KG1 (cell line): ENCODE results near the gene UBE4A.

Experiments
- DNase-seq: peaks from one replicate; lab custom pipeline; 2025; lab: John Stamatoyannopoulos, UW

The UBE4A gene

GRCh38 chr11:118359295-118359958 lies at the start of gene UBE4A:
TSS of gene UBE4A (plus strand) at chr11:118359600. CDS start at chr11:118365081, 5,481 bp downstream.
- DNase-seq = peak; percentile 93

GRCh38 chr11:118310271-118310670 lies 49.1 kb upstream of the UBE4A start:
- no peak for DNase-seq

DNA sequence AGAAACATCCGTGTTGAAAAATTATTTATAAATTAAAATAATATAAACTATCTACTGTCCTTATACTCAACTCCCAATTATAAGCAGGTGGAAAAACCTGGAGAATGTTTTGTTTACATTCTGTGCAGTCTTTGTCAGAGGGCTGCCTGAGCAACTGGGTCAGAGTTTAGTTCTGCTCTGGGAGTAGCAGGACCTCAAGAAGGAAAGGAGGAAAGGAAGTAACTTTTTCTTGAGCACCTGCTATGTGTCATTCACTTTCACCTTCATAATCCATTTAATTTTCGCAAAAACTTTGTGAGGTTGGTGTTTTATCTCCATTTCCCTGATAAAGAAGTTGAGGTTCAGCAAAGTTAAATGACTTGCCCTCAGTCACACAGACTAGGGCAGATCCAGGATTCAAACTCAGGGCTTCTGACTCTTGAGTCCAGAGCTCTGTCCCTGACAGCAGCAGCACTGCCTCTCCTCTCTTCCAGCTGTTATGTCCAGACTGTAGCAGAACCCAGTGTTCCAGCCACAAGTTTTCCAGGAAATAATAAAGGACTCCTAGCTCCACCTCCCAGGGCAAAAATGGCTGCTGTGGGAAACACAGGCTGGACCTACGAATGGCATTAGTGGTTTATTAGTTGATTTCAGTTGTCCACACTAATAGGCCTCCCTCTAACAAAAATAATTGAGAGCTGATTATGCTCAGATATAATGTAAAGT lies 48.5 kb upstream of the UBE4A start:
- no peak for DNase-seq

- no peak for DNase-seq
Observed at GRCh38 chr11:118311518-118311917, 47.9 kb upstream of the UBE4A start.

DNA sequence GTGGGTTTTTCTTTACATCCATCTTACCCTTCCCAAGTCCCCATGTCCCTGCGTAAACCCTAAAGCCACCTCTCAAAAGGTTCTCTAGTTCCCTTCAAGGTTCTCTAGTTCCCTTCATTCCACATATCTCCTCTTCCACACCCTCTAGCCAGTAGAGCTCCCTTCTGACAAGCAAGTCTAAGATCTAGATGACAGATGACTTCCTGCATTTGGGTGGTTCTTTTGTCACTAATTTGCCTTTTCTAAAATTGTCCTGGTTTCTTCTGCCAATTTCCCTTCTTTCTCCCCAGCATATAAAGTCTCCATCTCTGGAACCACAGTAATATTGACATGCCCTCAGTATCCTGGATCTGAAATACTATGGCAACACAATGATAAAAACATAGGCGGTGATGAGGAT lies 47.1 kb upstream of the UBE4A start:
- no peak for DNase-seq

- DNase-seq = no peak
Observed at GRCh38 chr11:118313242-118313641, 46.2 kb upstream of the UBE4A start.

DNA sequence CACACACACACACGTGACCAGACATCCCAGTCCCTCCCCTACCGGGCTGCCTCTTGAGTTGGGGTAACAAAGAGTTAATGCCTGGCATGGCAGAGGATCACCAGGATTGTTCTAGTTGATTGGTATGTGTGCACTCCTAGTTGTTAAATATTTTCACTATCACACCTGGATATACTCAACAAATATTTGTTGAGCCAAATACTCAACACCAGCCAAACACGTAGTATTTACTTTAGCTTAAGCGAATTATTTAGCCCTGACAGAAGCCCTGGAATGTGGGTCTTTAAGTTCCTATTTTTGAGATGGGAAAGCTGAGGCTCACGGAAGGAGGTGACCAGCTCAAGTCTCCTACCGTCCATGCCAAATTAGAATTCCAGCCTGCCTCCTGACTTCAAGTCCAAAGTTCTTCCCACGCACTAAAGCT lies 44.4 kb upstream of the UBE4A start:
- DNase-seq = no peak

DNA sequence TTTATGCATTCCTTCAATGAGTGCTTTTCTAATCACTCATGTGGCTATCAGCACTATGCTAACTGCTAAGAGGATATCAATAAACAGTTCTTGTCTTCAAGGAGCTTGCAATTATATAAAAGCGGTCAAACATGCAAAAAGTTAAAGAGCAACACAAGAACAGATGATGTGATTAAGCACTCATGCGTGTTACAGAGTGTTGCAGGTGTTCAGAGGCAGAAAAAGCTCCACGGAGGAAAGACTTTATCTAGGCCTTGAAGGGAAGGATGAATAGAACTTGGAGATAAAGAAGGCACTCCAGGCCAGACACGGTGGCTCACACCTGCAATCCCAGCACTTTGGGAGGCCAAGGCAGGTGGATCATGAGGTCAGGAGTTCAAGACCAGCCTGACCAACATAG lies 41.3 kb upstream of the UBE4A start:
- DNase-seq = no peak

DNA sequence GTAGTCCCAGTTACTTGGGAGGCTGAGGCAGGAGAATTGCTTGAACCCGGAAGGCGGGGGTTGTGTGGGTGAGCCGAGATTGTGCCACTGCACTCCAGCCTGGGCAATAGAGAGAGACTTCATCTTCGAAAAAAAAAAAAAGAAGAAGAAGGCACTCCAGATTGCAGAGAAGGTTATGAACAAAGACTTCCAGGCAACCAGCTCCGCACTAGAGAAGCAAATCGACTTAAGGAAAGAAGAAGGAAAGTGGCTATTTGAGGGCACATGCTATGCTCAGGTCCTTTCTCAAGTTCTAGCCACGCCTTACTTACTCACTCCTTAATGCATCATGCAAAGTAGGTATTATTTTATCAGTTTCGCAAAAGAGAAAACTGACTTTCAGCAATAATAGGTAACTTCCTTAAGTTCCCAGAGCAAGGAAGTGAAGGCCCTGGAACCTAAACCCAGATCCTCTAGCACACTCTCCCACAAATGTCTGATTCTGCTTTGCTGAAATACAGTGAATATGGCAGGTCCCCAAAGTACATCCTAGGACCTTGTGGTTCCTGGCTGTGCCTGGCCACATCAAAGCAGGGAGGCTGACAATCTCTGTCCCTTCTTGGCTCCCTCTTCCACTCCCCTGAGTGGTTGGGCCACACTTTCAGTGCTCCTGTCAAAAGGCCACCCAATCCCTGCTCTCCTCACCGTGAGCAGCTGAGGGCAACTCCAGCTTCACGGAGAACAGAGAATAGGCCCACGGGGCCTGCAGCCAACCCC lies 40.6 kb upstream of the UBE4A start:
- no peak for DNase-seq

GRCh38 chr11:118319337-118319707 lies 40.1 kb upstream of the UBE4A start:
- DNase-seq = no peak

DNA sequence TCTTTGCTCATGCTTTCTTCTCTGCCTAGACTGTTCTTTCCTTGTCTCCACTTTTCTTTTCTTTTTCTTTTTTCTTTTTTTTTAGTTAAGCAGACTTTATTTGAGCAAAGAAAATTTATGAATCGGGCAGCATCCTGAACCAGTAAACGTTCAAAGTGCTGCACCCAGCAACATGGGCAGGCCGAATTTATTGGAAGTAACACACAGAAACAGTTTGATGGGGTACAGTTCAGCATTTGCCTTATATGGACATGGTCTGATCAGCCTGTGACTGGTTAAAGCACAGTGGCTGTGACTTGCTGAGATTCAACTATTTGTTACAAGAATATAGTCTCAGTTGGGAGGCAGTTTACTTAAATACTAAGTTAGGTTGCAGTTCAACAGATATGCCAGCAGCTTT lies 38.9 kb upstream of the UBE4A start:
- DNase-seq = no peak

DNA sequence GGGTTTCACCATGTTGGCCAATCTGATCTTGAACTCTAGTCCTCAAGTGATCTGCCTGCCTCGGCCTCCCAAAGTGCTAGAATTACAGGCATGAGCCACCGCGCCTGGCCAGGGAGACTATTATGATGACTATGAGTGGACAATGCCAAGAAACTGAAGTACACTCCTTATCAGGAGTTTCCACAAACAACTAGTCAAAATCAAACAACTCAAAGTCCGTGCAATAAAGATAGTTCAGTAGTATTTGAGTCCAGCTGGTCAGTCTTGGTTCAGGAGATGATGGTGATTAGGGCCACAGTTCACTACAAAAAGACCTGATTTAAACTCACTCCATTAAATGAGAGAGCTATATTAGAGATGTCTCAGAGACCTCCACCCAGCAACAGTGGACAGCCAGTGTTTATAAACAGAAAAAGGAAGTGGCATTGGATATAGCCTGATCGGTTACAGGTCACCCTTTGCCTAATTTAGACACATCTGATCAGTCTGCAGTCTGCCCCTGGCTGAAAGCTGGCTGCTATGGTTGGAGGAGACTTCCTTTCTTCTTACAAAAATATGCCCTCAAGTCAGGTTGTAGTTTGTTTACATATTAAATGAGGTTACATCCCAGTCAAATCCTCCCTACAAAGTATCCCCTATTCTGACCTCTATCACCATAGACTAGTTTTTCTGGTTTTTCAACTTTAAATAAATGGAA lies 37.9 kb upstream of the UBE4A start:
- DNase-seq = no peak

- DNase-seq = no peak
Observed at GRCh38 chr11:118322721-118323120, 36.7 kb upstream of the UBE4A start.

DNA sequence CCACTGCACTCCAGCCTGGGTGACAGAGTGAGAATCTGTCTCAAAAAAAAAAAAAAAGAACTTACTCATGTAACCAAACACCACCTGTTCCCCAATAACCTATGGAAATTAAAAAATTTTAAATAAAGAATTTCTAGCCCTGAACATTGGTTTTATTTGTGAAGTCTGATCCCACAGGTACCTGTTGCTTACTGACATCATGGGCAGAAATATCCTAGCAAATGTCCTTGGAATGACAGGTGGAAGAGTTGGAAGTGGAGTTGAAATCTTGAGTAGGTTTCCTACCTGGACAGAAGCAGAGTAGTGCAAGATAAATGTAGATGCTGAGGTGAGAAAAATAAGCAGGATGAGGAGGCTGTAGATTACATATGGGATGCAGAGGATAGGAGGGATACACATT lies 34.1 kb upstream of the UBE4A start:
- no peak for DNase-seq

- DNase-seq = no peak
Observed at GRCh38 chr11:118328745-118329144, 30.7 kb upstream of the UBE4A start.

DNA sequence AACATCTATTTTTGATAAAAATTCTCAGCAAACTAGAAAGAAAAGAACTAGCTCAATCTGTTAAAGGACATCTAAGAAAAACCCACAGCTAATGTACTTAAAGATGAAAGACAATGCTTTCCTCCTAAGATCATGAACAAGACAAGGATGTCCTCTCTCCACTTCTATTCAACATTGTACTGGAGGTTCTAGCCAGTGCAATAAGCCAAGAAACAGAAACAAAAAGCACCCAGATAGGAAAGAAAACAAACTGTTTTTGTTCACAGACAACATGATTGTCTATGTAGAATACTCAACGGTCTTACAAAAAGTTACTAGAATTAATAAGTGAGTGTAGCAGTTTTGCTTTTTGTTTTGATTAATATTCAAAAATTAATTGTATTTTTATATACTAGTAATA lies 24.7 kb upstream of the UBE4A start:
- no peak for DNase-seq

DNA sequence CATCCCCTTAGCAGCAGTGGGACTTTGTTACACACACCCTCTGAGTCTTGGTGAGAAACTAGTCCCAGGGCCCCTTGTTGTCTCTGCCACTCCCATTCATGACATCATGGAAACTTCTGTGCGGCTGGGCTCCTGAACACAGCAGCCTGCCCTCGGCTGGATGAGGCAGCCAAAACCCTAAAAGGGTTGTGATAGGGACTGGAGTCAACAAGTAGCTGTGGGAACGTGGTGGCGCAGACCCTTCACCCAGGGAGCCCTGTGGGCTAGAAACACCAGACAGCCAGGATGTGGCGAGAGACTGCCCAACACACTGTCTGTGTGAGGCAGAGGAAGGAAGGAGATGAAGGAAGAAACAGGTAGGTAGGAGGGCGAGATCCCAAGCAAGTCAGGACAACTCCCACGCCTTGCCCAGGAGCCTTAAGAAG lies 20.8 kb upstream of the UBE4A start:
- no peak for DNase-seq

- no peak for DNase-seq
Observed at GRCh38 chr11:118339281-118339961, 20.0 kb upstream of the UBE4A start.

GRCh38 chr11:118340449-118340848 lies 19.0 kb upstream of the UBE4A start:
- DNase-seq = no peak

GRCh38 chr11:118341261-118341660 lies 18.1 kb upstream of the UBE4A start:
- DNase-seq = no peak

GRCh38 chr11:118341815-118342489 lies 17.4 kb upstream of the UBE4A start:
- DNase-seq = no peak
